Upper lobe of left lung (tissue), 4 donors: ENCODE measurements around the gene MRPL11.

ENCODE experiments used
- CTCF ChIP-seq, 6 experiments: fragments of 450-650 bp in 4 of 6; fragments of 200-600 bp in 2 of 6; sonication (generic) in 2 of 6; IDR thresholded peaks; one replicate each; pipeline ENCODE4 v1.5.1; 2016 to 2019; ENCODE audit warnings: antibody characterized with exemption in 6 of 6
- EP300 ChIP-seq, 4 donors: sonication (generic); formaldehyde crosslinking; IDR thresholded peaks; one replicate each; pipeline ENCODE4 v1.5.1; 2017; ENCODE audit warnings: antibody characterized with exemption in 4 of 4, control low read depth in 2 of 4
- POLR2A ChIP-seq, 4 donors: fragments of 450-650 bp; IDR thresholded peaks; one replicate each; pipeline ENCODE4 v1.5.1; 2016 to 2017; ENCODE audit warnings: antibody characterized with exemption in 4 of 4, mild to moderate bottlenecking in 2 of 4
- POLR2AphosphoS5 ChIP-seq, 2 donors: sonication (generic); formaldehyde crosslinking; IDR thresholded peaks; one replicate each; pipeline ENCODE4 v1.5.1; 2017; ENCODE audit warnings: antibody characterized with exemption in 2 of 2

- TF ChIP-seq EP300 (IDR thresholded peaks at IDR 0.05) = no peak
- TF ChIP-seq POLR2A (IDR thresholded peaks at IDR 0.05) = no peak
- TF ChIP-seq CTCF (IDR thresholded peaks at IDR 0.05) = peak; percentile 58 to 77 (median 66)
- no peak for TF ChIP-seq POLR2AphosphoS5 (IDR thresholded peaks at IDR 0.05)
Measured at GRCh38 chr11:66478729-66479393, 40.2 kb upstream of the MRPL11 start.
